Naive thymus-derived CD4-positive, alpha-beta T cell (primary cell): ENCODE measurements around the gene HNMT. TPM values are rescaled to one million over a fixed set of nuclear protein-coding genes. Genes with fewer than 3 reads are reported as not detected.
A peak's percentile ranks its signal among the peaks of the same experiment; 100 is the strongest.

Experiments
- ATAC-seq: fragments of 150-1000 bp; cut with Tn5 transposase; 2 replicates; pipeline ENCODE4 v1.10.0; 2021; ENCODE audit warnings: mild to moderate bottlenecking, moderate library complexity
- CTCF ChIA-PET: fragments of 350-600 bp; sonication (Branson Sonifier 250); formaldehyde crosslinking; loops from one replicate; lab custom pipeline; 2021; ENCODE audit warnings: antibody characterized with exemption; lab: Charles Lee
- POLR2A ChIA-PET: fragments of 350-600 bp; sonication (Branson Sonifier 250); formaldehyde crosslinking; loops from one replicate; lab custom pipeline; 2021; ENCODE audit warnings: antibody characterized with exemption, inconsistent platforms; lab: Charles Lee
- DNase-seq, 9 donors: peaks; one replicate each; pipeline versions ENCODE4 v3.0.0 to v3.0.0-alpha.2; 2020 to 2022; ENCODE audit warnings: mixed read lengths in 1 of 9
- H3K27ac ChIP-seq: one replicate; pipeline ENCODE4 v1.7.0; 2013; ENCODE audit warnings: mild to moderate bottlenecking, low read depth, low read length, moderate library complexity
- H3K27me3 ChIP-seq, 2 donors: one replicate each; pipeline ENCODE4 v1.7.0; 2013; ENCODE audit warnings: low read length in 2 of 2, mild to moderate bottlenecking in 2 of 2, moderate library complexity in 2 of 2; ENCODE audit not compliant: control insufficient read depth in 2 of 2, insufficient read depth in 2 of 2
- H3K36me3 ChIP-seq, 3 experiments: 1 replicate in 2 of 3; 2 replicates in 1 of 3; pipeline ENCODE4 v1.7.0; 2013; ENCODE audit warnings: low read length in 3 of 3, mild to moderate bottlenecking in 3 of 3, moderate library complexity in 1 of 3; ENCODE audit not compliant: insufficient read depth in 3 of 3, control insufficient read depth in 2 of 3
- H3K4me1 ChIP-seq, 2 donors: one replicate each; pipeline ENCODE4 v1.7.0; 2013; ENCODE audit warnings: low read length in 2 of 2, mild to moderate bottlenecking in 2 of 2, moderate library complexity in 1 of 2; ENCODE audit not compliant: control insufficient read depth in 2 of 2, insufficient read depth in 2 of 2
- H3K4me3 ChIP-seq: 2 replicates; pipeline ENCODE4 v1.7.0; 2013; ENCODE audit warnings: mild to moderate bottlenecking, low read length
- H3K9me3 ChIP-seq, 3 experiments: 1 replicate in 2 of 3; 2 replicates in 1 of 3; pipeline ENCODE4 v1.7.0; 2013; ENCODE audit warnings: low read length in 3 of 3; ENCODE audit not compliant: control insufficient read depth in 2 of 3
- H3K27ac Mint-ChIP-seq, 9 donors: one replicate each; pipeline ENCODE4 v1.8.0; 2020 to 2022; ENCODE audit warnings: mixed read lengths in 9 of 9, mild to moderate bottlenecking in 8 of 9, moderate library complexity in 5 of 9, inconsistent platforms in 2 of 9
- H3K27me3 Mint-ChIP-seq, 5 donors: one replicate each; pipeline ENCODE4 v1.8.0; 2021 to 2022; ENCODE audit warnings: mixed read lengths in 5 of 5, mild to moderate bottlenecking in 1 of 5
- H3K36me3 Mint-ChIP-seq, 5 donors: one replicate each; pipeline ENCODE4 v1.8.0; 2020 to 2022; ENCODE audit warnings: mixed read lengths in 5 of 5, mild to moderate bottlenecking in 3 of 5, inconsistent platforms in 1 of 5
- H3K4me1 Mint-ChIP-seq, 7 donors: one replicate each; pipeline ENCODE4 v1.8.0; 2020 to 2022; ENCODE audit warnings: mixed read lengths in 7 of 7, mild to moderate bottlenecking in 3 of 7, inconsistent platforms in 1 of 7
- H3K4me3 Mint-ChIP-seq, 10 donors: one replicate each; pipeline ENCODE4 v1.8.0; 2020 to 2022; ENCODE audit warnings: mild to moderate bottlenecking in 10 of 10, mixed read lengths in 10 of 10, moderate library complexity in 6 of 10, inconsistent platforms in 2 of 10
- H3K9me3 Mint-ChIP-seq, 11 donors: one replicate each; pipeline ENCODE4 v1.8.0; 2020 to 2022; ENCODE audit warnings: mixed read lengths in 11 of 11, mild to moderate bottlenecking in 4 of 11, inconsistent platforms in 1 of 11, moderate library complexity in 1 of 11
- intact Hi-C, 2 donors: fragments of 100-400 bp; cut with micrococcal nuclease; formaldehyde crosslinking; loops; one replicate each; pipeline ENCODE4 v1.15.1; 2023
- polyA plus RNA-seq, 2 donors: library from polyadenylated mRNA; unstranded; fragments of 300-500 nt; fragmentation: Illumina TruSeq; gene quantifications; one replicate each; pipeline ENCODE4 v1.2.3, GENCODE V29; 2021
- total RNA-seq, 6 experiments: library from RNA in 5 of 6; stranded (reverse) in 5 of 6; gene quantifications; 1 replicate in 5 of 6; 2 replicates in 1 of 6; pipeline ENCODE4 v1.2.3 and lab custom pipeline; 2021 to 2026

HNMT gene
- total and polyA plus RNA-seq, 7 experiments from 2014 or later: 1.1 to 7.5 (median 1.7) TPM; not detected in 3

DNA sequence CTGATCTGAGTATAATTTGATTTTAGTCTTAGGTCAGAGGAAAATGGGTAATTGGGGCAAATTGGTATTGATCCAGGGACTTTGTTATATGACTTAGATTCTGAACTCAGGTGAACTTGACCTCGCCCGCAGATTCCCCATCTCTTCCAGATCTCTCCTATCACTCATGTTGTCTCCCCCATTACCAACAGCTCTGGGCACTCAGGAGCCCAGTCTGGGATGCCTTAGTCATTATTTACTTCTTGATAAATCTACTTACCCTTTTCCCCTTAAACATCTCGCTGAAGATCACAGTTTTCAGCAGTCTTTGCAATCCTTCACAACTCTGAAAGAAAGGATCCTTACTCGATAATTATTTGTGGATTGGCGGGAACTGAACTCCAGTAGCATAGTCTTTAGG lies 19.6 kb upstream of the HNMT start:
- CTCF ChIA-PET: no interaction called here
- Histone ChIP-seq H3K27me3 (no peaks in the 10 kb centered on the region), H3K4me1 (no peaks in the 10 kb centered on the region), H3K4me3 (no peak overlapping the region), H3K36me3 (no peaks in the 10 kb centered on the region), H3K9me3 (no peaks in the 10 kb centered on the region), H3K27ac (no peak overlapping the region)
- Mint-ChIP-seq H3K27me3 (peaks cover 0 to 11% (median 3%) of the 10 kb centered on the region in 5 donors), H3K27ac (no peak overlapping the region), H3K4me1 (no peaks in the 10 kb centered on the region), H3K9me3 (no peaks in the 10 kb centered on the region), H3K36me3 (no peaks in the 10 kb centered on the region), H3K4me3 (no peak overlapping the region)
- DNase-seq (no peak), ATAC-seq (no peak)
- POLR2A ChIA-PET: no interaction called here
- intact Hi-C loops: no loop called here

- H3K36me3 ChIP-seq: no peaks in the 10 kb centered on the region
- Mint-ChIP-seq H3K4me3 (no peak overlapping the region), H3K27me3 (peaks cover 0 to 6% (median 3%) of the 10 kb centered on the region in 5 donors), H3K36me3 (no peaks in the 10 kb centered on the region), H3K9me3 (no peaks in the 10 kb centered on the region), H3K27ac (no peak overlapping the region), H3K4me1 (peaks cover 0 to under 1% (median 0%) of the 10 kb centered on the region in 7 donors)
- intact Hi-C loops: no loop called here
- H3K27ac ChIP-seq: no peak overlapping the region
- CTCF ChIA-PET: no interaction called here
- DNase-seq: no peak
- H3K9me3 ChIP-seq: no peaks in the 10 kb centered on the region
- no peak for ATAC-seq
- no peaks in the 10 kb centered on the region for H3K27me3 ChIP-seq
- no peaks in the 10 kb centered on the region for H3K4me1 ChIP-seq
- H3K4me3 ChIP-seq: no peak overlapping the region
- POLR2A ChIA-PET: no interaction called here
These were observed 19.0 kb upstream of the HNMT start for GRCh38 chr2:137945229-137945628.

- ATAC-seq (no peak), DNase-seq (no peak)
- ChIA-PET POLR2A (no interaction called here), CTCF (no interaction called here)
- Histone ChIP-seq H3K27me3 (no peaks in the 10 kb centered on the region), H3K36me3 (no peaks in the 10 kb centered on the region), H3K4me3 (no peak overlapping the region), H3K9me3 (no peaks in the 10 kb centered on the region), H3K4me1 (no peaks in the 10 kb centered on the region), H3K27ac (no peak overlapping the region)
- Mint-ChIP-seq H3K27ac (no peak overlapping the region), H3K36me3 (no peaks in the 10 kb centered on the region), H3K4me3 (no peak overlapping the region), H3K9me3 (no peaks in the 10 kb centered on the region), H3K4me1 (peaks cover 0 to 1% (median 0%) of the 10 kb centered on the region in 7 donors), H3K27me3 (peaks cover 0 to 5% (median 3%) of the 10 kb centered on the region in 5 donors)
- intact Hi-C loops: no loop called here
These were observed 18.0 kb upstream of the HNMT start for GRCh38 chr2:137946227-137946626.

GRCh38 chr2:137947032-137947727 lies 17.1 kb upstream of the HNMT start:
- Mint-ChIP-seq H3K27ac (no peak overlapping the region), H3K9me3 (no peaks in the 10 kb centered on the region), H3K4me1 (peaks cover 0 to 4% (median 3%) of the 10 kb centered on the region in 7 donors), H3K36me3 (no peaks in the 10 kb centered on the region), H3K4me3 (no peak overlapping the region), H3K27me3 (peaks cover 0 to 8% (median 3%) of the 10 kb centered on the region in 5 donors)
- POLR2A ChIA-PET: no interaction called here
- ATAC-seq (no peak), DNase-seq (no peak)
- Histone ChIP-seq H3K9me3 (no peaks in the 10 kb centered on the region), H3K27ac (no peak overlapping the region), H3K27me3 (no peaks in the 10 kb centered on the region), H3K4me3 (no peak overlapping the region), H3K36me3 (no peaks in the 10 kb centered on the region), H3K4me1 (no peaks in the 10 kb centered on the region)
- CTCF ChIA-PET: no interaction called here
- intact Hi-C loops: loop anchor here (1.0 kb wide), 2 partner anchors 840 to 880 kb away; no protein-coding TSS in a partner anchor

- Histone ChIP-seq H3K9me3 (no peaks in the 10 kb centered on the region), H3K36me3 (no peaks in the 10 kb centered on the region), H3K4me3 (no peak overlapping the region), H3K27ac (no peak overlapping the region), H3K27me3 (no peaks in the 10 kb centered on the region), H3K4me1 (no peaks in the 10 kb centered on the region)
- ChIA-PET CTCF (no interaction called here), POLR2A (no interaction called here)
- H3K27me3 Mint-ChIP-seq: peaks cover 0 to 9% (median 3%) of the 10 kb centered on the region in 5 donors
- no peaks in the 10 kb centered on the region for H3K36me3 Mint-ChIP-seq
- intact Hi-C loops: loop anchor here (1.0 kb wide), 2 partner anchors 839 to 879 kb away; no protein-coding TSS in a partner anchor
- H3K27ac Mint-ChIP-seq: no peak overlapping the region
- H3K4me3 Mint-ChIP-seq: no peak overlapping the region
- no peaks in the 10 kb centered on the region for H3K9me3 Mint-ChIP-seq
- DNase-seq (peak in 2 of 9 donors; percentile 2 to 6), ATAC-seq (no peak)
- peaks cover 0 to 7% (median 5%) of the 10 kb centered on the region in 7 donors for H3K4me1 Mint-ChIP-seq
These were observed 16.4 kb upstream of the HNMT start for GRCh38 chr2:137947728-137948336.

- Mint-ChIP-seq H3K36me3 (no peaks in the 10 kb centered on the region), H3K4me1 (peaks cover 0 to 16% (median 6%) of the 10 kb centered on the region in 7 donors), H3K27ac (no peak overlapping the region), H3K27me3 (peaks cover 0 to 9% (median 3%) of the 10 kb centered on the region in 5 donors), H3K4me3 (no peak overlapping the region), H3K9me3 (no peaks in the 10 kb centered on the region)
- H3K9me3 ChIP-seq: no peaks in the 10 kb centered on the region
- intact Hi-C loops: no loop called here
- POLR2A ChIA-PET: no interaction called here
- DNase-seq (no peak), ATAC-seq (no peak)
- no peaks in the 10 kb centered on the region for H3K27me3 ChIP-seq
- H3K27ac ChIP-seq: no peak overlapping the region
- H3K4me3 ChIP-seq: no peak overlapping the region
- CTCF ChIA-PET: no interaction called here
- H3K4me1 ChIP-seq: no peaks in the 10 kb centered on the region
- no peaks in the 10 kb centered on the region for H3K36me3 ChIP-seq
These were observed 15.4 kb upstream of the HNMT start for GRCh38 chr2:137948894-137949293.
